ENCODE measurements around the gene FMNL1. TPM values are rescaled to one million over a fixed set of nuclear protein-coding genes. Genes with fewer than 3 reads are reported as not detected.

FMNL1 gene
- total RNA-seq, 4 donors from 2014 or later: 3.2 to 7.6 (median 4.2) TPM

DNA sequence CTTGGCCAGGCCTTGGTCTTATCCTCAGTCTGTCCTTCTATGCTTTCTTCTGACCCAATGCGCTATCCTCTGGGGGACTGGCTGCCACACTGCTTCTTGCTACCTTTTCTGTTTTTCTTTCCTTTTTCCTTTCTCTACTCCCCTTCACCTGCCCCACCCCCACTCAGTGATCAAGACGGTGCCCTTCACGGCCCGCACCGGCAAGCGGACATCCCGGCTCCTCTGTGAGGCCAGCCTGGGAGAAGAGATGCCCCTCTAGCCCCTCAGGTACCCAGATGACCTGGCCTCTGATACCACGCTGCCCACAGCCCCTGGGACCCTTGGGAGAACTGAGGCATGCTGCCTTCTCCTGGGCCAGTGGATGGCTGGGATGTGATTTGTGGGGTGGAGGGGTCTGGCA lies 24.7 kb downstream of the FMNL1 start:
- Histone ChIP-seq H3K4me3 (replicated peaks in 1 of 3) (no peak overlapping the region), H3K27me3 (no peaks in the 10 kb centered on the region), H3K4me1 (peaks cover 20 to 25% of the 10 kb centered on the region in 2 donors), H3K9me3 (no peaks in the 10 kb centered on the region), H3K27ac (no peak overlapping the region), H3K36me3 (no peaks in the 10 kb centered on the region)
- TF ChIP-seq POLR2A (IDR thresholded peaks at IDR 0.05): no peak
- TF ChIP-seq, protein P1, sequence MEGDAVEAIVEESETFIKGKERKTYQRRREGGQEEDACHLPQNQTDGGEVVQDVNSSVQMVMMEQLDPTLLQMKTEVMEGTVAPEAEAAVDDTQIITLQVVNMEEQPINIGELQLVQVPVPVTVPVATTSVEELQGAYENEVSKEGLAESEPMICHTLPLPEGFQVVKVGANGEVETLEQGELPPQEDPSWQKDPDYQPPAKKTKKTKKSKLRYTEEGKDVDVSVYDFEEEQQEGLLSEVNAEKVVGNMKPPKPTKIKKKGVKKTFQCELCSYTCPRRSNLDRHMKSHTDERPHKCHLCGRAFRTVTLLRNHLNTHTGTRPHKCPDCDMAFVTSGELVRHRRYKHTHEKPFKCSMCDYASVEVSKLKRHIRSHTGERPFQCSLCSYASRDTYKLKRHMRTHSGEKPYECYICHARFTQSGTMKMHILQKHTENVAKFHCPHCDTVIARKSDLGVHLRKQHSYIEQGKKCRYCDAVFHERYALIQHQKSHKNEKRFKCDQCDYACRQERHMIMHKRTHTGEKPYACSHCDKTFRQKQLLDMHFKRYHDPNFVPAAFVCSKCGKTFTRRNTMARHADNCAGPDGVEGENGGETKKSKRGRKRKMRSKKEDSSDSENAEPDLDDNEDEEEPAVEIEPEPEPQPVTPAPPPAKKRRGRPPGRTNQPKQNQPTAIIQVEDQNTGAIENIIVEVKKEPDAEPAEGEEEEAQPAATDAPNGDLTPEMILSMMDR (IDR thresholded peaks at IDR 0.05): no peak
- 71 to 73% methylated on average over 8 of the region's 8 CpGs for WGBS, 2 donors
- no peak for DNase-seq
- intact Hi-C loops (cut with DNase I): no loop called here

DNA sequence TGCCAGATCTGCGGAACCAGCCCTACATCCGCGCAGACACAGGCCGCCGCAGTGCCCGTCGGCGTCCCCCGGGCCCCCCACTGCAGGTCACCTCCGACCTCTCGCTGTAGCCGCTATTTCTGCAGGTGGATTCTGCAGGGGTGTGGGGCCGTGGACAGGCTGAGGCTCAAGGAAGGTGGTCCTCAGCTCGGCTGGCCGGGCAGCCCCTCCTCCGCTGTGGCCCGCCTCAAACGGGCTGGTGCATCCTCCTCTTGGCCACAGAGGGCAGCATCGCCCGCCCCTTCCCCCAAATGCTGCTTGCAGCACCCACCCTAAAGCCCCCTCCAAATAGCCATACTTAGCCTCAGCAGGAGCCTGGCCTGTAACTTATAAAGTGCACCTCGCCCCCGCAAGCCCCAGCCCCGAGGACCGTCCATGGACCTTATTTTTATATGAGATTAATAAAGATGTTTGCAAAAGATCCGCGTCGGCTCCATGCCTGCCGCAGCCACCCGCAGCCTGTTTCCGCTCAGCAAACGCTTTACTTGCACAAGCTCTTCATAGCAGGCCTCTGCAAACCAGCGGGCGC lies 25.3 kb downstream of the FMNL1 start:
- Histone ChIP-seq H3K4me1 (peaks cover 18 to 20% of the 10 kb centered on the region in 2 donors), H3K27ac (peak overlapping the region; percentile 43 to 72 (median 55)), H3K4me3 (replicated peaks in 1 of 3) (peak overlapping the region in 2 of 3 donors; percentile 18 to 51), H3K9me3 (no peaks in the 10 kb centered on the region), H3K27me3 (no peaks in the 10 kb centered on the region), H3K36me3 (no peaks in the 10 kb centered on the region)
- 0 to 2% methylated on average over 5 to 24 of the region's 33 CpGs for whole genome bisulfite sequencing, 2 donors
- TF ChIP-seq POLR2A (IDR thresholded peaks at IDR 0.05): no peak
- TF ChIP-seq, protein P1 (IDR thresholded peaks at IDR 0.05): peak in 4 of 6 experiments; percentile 16 to 47 (median 23)
- peak; percentile 32 to 46 for DNase-seq
- intact Hi-C loops (cut with DNase I): no loop called here

DNA sequence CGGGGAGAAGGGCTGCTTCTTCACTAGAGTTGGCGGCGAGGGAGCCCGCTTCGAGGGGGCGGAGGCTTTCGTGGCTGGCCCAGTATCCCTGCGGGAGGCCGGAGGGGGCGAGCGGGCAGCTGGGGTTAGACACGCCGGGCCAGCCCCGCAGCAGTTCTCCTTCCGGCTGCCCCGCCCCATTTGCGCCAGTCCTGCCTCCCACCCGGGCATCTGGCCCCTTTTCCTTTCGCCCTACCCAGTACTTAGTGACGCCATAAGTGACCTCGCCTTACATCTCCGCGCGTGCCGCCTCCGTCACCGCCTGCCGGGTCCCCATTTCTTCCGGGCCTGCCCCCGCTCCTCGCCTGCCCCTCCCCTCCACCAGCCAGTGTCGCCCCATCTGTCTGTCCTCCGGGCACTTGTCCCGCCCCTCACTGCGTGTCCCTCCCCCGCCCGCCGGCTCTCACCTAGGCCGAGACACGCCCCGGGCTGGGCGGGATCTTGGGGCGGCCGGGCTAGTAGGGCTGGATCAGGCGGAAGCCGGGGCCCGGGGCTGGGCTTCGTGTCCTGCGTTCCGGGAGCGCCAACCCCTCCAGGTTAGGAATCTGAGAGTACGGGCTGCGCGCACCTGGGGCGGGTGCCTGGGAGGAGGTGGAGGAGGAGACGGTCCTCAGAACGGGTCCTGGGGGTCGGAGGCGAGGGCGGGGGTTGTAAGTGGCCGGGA lies 25.9 kb downstream of the FMNL1 start:
- peak; percentile 99 for DNase-seq
- intact Hi-C loops (cut with DNase I): no loop called here
- H3K27ac ChIP-seq: peak overlapping the region; percentile 50 to 72 (median 55)
- H3K27me3 ChIP-seq: no peaks in the 10 kb centered on the region
- H3K9me3 ChIP-seq: no peaks in the 10 kb centered on the region
- H3K36me3 ChIP-seq: no peaks in the 10 kb centered on the region
- 2 to 3% methylated on average over 32 to 36 of the region's 61 CpGs for WGBS, 2 donors
- H3K4me1 ChIP-seq: peaks cover 17 to 18% of the 10 kb centered on the region in 2 donors
- TF ChIP-seq, protein P1 (IDR thresholded peaks at IDR 0.05): no peak
- peak; percentile 17 to 81 for TF ChIP-seq POLR2A (IDR thresholded peaks at IDR 0.05)
- H3K4me3 ChIP-seq (replicated peaks in 1 of 3): peak overlapping the region; percentile 18 to 81 (median 51)

DNA sequence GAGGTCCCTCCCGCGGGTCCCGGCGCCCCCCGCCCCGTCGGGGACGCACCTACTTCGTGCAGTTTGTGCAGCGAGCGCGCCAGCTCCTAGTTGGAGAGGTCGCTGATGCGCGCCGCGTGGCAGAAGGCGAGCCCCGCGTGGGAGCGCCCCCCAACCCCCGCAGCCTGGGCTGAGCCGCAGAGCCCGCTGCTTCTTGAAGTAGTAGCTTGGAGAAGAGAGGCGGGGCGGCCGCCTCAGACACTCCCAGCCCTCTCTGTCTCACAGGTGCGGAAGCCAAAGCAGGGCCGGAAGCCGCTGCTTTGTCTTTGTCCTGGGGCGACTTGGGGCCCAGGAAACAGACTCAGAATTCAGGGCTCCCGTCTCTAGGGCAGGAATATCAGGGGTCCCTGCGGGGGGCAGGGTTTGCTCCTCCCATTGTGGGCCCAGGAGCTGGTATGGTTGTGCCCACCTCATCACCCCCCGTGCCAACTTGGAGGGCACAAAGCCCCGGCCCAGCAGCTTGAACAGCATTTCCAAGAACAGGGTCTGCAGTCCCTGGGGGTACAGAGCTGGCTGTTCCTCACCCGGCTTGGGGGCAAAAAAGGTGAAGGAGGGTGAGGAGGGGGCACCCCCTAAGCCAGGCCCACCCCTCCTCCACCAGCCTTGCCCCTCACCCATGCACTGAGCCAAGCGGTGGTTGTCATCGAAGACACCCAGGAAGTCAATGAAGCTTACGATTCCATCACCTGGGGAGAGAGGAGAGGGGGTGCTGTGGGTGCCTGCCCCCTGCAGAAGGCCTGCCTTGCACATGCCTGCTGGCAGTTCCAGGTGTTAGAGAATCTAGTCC lies 26.7 kb downstream of the FMNL1 start:
- H3K27ac ChIP-seq: peak overlapping the region; percentile 42 to 72 (median 50)
- 14 to 18% methylated on average over 11 to 14 of the region's 39 CpGs for WGBS, 2 donors
- H3K36me3 ChIP-seq: no peaks in the 10 kb centered on the region
- TF ChIP-seq, protein P1 (IDR thresholded peaks at IDR 0.05): no peak
- peak in 1 of 2 donors; percentile 2 for TF ChIP-seq POLR2A (IDR thresholded peaks at IDR 0.05)
- DNase-seq: peak; percentile 75 to 80
- intact Hi-C loops (cut with DNase I): no loop called here
- no peaks in the 10 kb centered on the region for H3K27me3 ChIP-seq
- peak overlapping the region; percentile 18 to 81 (median 51) for H3K4me3 ChIP-seq (replicated peaks in 1 of 3)
- peaks cover 17 to 18% of the 10 kb centered on the region in 2 donors for H3K4me1 ChIP-seq
- H3K9me3 ChIP-seq: no peaks in the 10 kb centered on the region
